Skeletal muscle tissue (tissue), 4 donors: ENCODE measurements around the gene JAK1. TPM values are rescaled to one million over a fixed set of nuclear protein-coding genes. Genes with fewer than 3 reads are reported as not detected.
A peak's percentile ranks its signal among the peaks of the same experiment; 100 is the strongest.

Source experiments
- H3K27ac ChIP-seq: one replicate; pipeline ENCODE4 v1.7.0; 2013; ENCODE audit warnings: mild to moderate bottlenecking, low read depth, low read length, inconsistent platforms
- H3K27me3 ChIP-seq, 3 donors: one replicate each; pipeline ENCODE4 v1.7.0; 2013; ENCODE audit warnings: low read length in 3 of 3; ENCODE audit not compliant: control insufficient read depth in 3 of 3, insufficient read depth in 3 of 3
- H3K36me3 ChIP-seq, 3 donors: one replicate each; pipeline ENCODE4 v1.7.0; 2013; ENCODE audit warnings: low read length in 3 of 3; ENCODE audit not compliant: control insufficient read depth in 3 of 3, insufficient read depth in 3 of 3
- H3K4me1 ChIP-seq, 3 donors: one replicate each; pipeline ENCODE4 v1.7.0; 2013; ENCODE audit warnings: low read length in 3 of 3, mild to moderate bottlenecking in 3 of 3; ENCODE audit not compliant: control insufficient read depth in 3 of 3, insufficient read depth in 3 of 3
- H3K4me3 ChIP-seq, 3 donors: one replicate each; pipeline ENCODE4 v1.7.0; 2013; ENCODE audit warnings: low read length in 3 of 3
- H3K9ac ChIP-seq, 3 donors: one replicate each; pipeline ENCODE4 v1.7.0; 2013; ENCODE audit warnings: low read length in 3 of 3, mild to moderate bottlenecking in 3 of 3, moderate library complexity in 2 of 3, low read depth in 1 of 3
- H3K9me3 ChIP-seq, 3 donors: one replicate each; pipeline ENCODE4 v1.7.0; 2013; ENCODE audit warnings: low read length in 3 of 3; ENCODE audit not compliant: control insufficient read depth in 3 of 3
- total RNA-seq: library from RNA; depleted of rRNA; stranded (reverse); fragments of >200 nt; gene quantifications from one replicate; pipeline ENCODE4 v1.2.3, GENCODE V29; 2014
- donor health status: Osteomylitis.

JAK1 gene
- total RNA-seq, 1 donor from 2014 or later = 59.5 TPM

GRCh38 chr1:64980745-64981600, 14.6 kb upstream of the JAK1 start:
- Histone ChIP-seq H3K9ac (no peak overlapping the region), H3K36me3 (peaks cover 0 to 3% (median 0%) of the 10 kb centered on the region in 3 donors), H3K4me3 (no peak overlapping the region), H3K4me1 (peaks cover 0 to 8% (median 6%) of the 10 kb centered on the region in 3 donors), H3K27me3 (no peaks in the 10 kb centered on the region), H3K27ac (no peak overlapping the region), H3K9me3 (no peaks in the 10 kb centered on the region)

- Histone ChIP-seq H3K9ac (no peak overlapping the region), H3K27ac (no peak overlapping the region), H3K36me3 (peaks cover 0 to 3% (median 0%) of the 10 kb centered on the region in 3 donors), H3K4me3 (no peak overlapping the region), H3K9me3 (no peaks in the 10 kb centered on the region), H3K27me3 (no peaks in the 10 kb centered on the region), H3K4me1 (peaks cover 0 to 13% (median 10%) of the 10 kb centered on the region in 3 donors)
These were observed 13.0 kb upstream of the JAK1 start for GRCh38 chr1:64979358-64979757.

- no peak overlapping the region for H3K4me3 ChIP-seq
- H3K4me1 ChIP-seq = peaks cover 0 to 13% (median 10%) of the 10 kb centered on the region in 3 donors
- peaks cover 0 to 3% (median 0%) of the 10 kb centered on the region in 3 donors for H3K36me3 ChIP-seq
- H3K9ac ChIP-seq = no peak overlapping the region
- no peaks in the 10 kb centered on the region for H3K9me3 ChIP-seq
- peak overlapping the region; percentile 26 for H3K27ac ChIP-seq
- H3K27me3 ChIP-seq = no peaks in the 10 kb centered on the region
These were observed 10.0 kb upstream of the JAK1 start for GRCh38 chr1:64976361-64976760.

GRCh38 chr1:64975740-64976139, 9.4 kb upstream of the JAK1 start:
- peaks cover 0 to 3% (median 0%) of the 10 kb centered on the region in 3 donors for H3K36me3 ChIP-seq

GRCh38 chr1:64975127-64975526, 8.8 kb upstream of the JAK1 start:
- Histone ChIP-seq H3K27me3 (no peaks in the 10 kb centered on the region), H3K4me3 (no peak overlapping the region), H3K9me3 (no peaks in the 10 kb centered on the region), H3K9ac (no peak overlapping the region), H3K27ac (no peak overlapping the region), H3K36me3 (peaks cover 0 to 2% (median 0%) of the 10 kb centered on the region in 3 donors), H3K4me1 (peaks cover 0 to 13% (median 10%) of the 10 kb centered on the region in 3 donors)

More at GRCh38 chr1:64975740-64976139, 9.4 kb upstream of the JAK1 start:
- no peak overlapping the region for H3K9ac ChIP-seq
- no peak overlapping the region for H3K4me3 ChIP-seq
- H3K9me3 ChIP-seq = no peaks in the 10 kb centered on the region
- no peak overlapping the region for H3K27ac ChIP-seq
- no peaks in the 10 kb centered on the region for H3K27me3 ChIP-seq
- peaks cover 0 to 13% (median 10%) of the 10 kb centered on the region in 3 donors for H3K4me1 ChIP-seq

GRCh38 chr1:64974288-64974825, 8.0 kb upstream of the JAK1 start:
- no peak overlapping the region for H3K27ac ChIP-seq
- H3K27me3 ChIP-seq = no peaks in the 10 kb centered on the region
- no peak overlapping the region for H3K4me3 ChIP-seq
- H3K4me1 ChIP-seq = peaks cover 0 to 13% (median 10%) of the 10 kb centered on the region in 3 donors
- H3K36me3 ChIP-seq = no peaks in the 10 kb centered on the region
- no peak overlapping the region for H3K9ac ChIP-seq
- H3K9me3 ChIP-seq = no peaks in the 10 kb centered on the region

GRCh38 chr1:64973061-64973647, 6.8 kb upstream of the JAK1 start:
- Histone ChIP-seq H3K36me3 (no peaks in the 10 kb centered on the region), H3K4me3 (no peak overlapping the region), H3K9ac (no peak overlapping the region), H3K9me3 (no peaks in the 10 kb centered on the region), H3K4me1 (peaks cover 0 to 13% (median 10%) of the 10 kb centered on the region in 3 donors), H3K27ac (no peak overlapping the region), H3K27me3 (no peaks in the 10 kb centered on the region)

GRCh38 chr1:64969305-64970046, 3.1 kb upstream of the JAK1 start:
- Histone ChIP-seq H3K27me3 (no peaks in the 10 kb centered on the region), H3K4me1 (peaks cover 15 to 20% (median 15%) of the 10 kb centered on the region in 3 donors), H3K27ac (no peak overlapping the region), H3K9ac (no peak overlapping the region), H3K36me3 (no peaks in the 10 kb centered on the region), H3K9me3 (no peaks in the 10 kb centered on the region), H3K4me3 (no peak overlapping the region)

GRCh38 chr1:64967381-64967780, 1.0 kb upstream of the JAK1 start:
- H3K4me3 ChIP-seq = peak overlapping the region in 2 of 3 donors; percentile 83 to 84
- H3K27ac ChIP-seq = no peak overlapping the region
- H3K9me3 ChIP-seq = no peaks in the 10 kb centered on the region

More at GRCh38 chr1:64967381-64967780, 1.0 kb upstream of the JAK1 start:
- Histone ChIP-seq H3K36me3 (no peaks in the 10 kb centered on the region), H3K9ac (peak overlapping the region in 1 of 3 donors; percentile 85), H3K4me1 (peaks cover 18 to 27% (median 18%) of the 10 kb centered on the region in 3 donors), H3K27me3 (no peaks in the 10 kb centered on the region)
